Dermis lymphatic vessel endothelial cell (primary cell): ENCODE results near the gene KLHL35. TPM values are rescaled to one million over a fixed set of nuclear protein-coding genes. Genes with fewer than 3 reads are reported as not detected.

Experiments used
- total RNA-seq: library from RNA; depleted of rRNA; stranded (reverse); fragments of >200 nt; gene quantifications from 2 replicates; pipeline ENCODE4 v1.2.1, GENCODE V29; 2014

Gene KLHL35
- total RNA-seq: 1.2 and 1.3 TPM in 2 replicates

GRCh38 chr11:75432911-75433321, at the start of gene KLHL35:
KLHL35 (minus strand) TSS chr11:75433203; CDS start chr11:75430629, 2,574 bp downstream.

GRCh38 chr11:75399344-75400145, 33.5 kb downstream of the KLHL35 start, which contains the start of gene RPS3:
RPS3 (plus strand) TSS chr11:75399518; CDS start chr11:75399548, 30 bp downstream.

Other genes with a start within 250 kb of the KLHL35 start
- not detected in 2 replicates for gene TPBGL, start 192.4 kb downstream of the KLHL35 start, total RNA-seq
- gene ARRB1, start 81.5 kb downstream of the KLHL35 start, total RNA-seq: 177 and 244 TPM in 2 replicates
- 3,625 and 3,660 TPM in 2 replicates for gene RPS3, start 33.7 kb downstream of the KLHL35 start, total RNA-seq
- gene GDPD5, start 92.7 kb upstream of the KLHL35 start, total RNA-seq: 13.0 and 15.5 TPM in 2 replicates
- 238 and 300 TPM in 2 replicates for gene SERPINH1, start 129.1 kb upstream of the KLHL35 start, total RNA-seq
- gene MAP6, start 235.8 kb upstream of the KLHL35 start, total RNA-seq: 0.11 and 0.77 TPM in 2 replicates